Measurements from ENCODE around the gene ZFHX3. TPM values are rescaled to one million over a fixed set of nuclear protein-coding genes. Genes with fewer than 3 reads are reported as not detected.

The ZFHX3 gene
- total RNA-seq, 1 experiment from 2014 or later: 2.0 TPM

DNA sequence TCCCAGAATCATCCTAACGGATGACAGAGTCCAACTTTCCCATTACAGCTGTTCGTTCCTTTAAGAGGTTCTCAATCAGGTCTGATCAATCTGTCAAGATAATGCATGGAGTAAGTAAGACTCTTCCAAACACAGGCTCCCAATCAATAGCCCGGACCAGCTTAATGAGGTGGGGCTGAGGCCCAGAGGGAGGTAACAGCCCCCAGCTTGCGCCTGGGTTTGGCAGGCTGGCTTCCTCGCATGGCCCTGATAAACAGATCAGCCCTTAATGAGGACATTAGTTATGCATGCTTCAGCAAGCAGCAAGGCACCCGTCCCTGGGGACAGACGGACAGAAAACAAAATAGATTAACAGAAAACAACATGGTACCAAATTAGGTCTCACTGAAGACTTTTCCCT lies 145.7 kb downstream of the ZFHX3 start:
- no peak for DNase-seq (ENCODE audit: low read depth)

DNA sequence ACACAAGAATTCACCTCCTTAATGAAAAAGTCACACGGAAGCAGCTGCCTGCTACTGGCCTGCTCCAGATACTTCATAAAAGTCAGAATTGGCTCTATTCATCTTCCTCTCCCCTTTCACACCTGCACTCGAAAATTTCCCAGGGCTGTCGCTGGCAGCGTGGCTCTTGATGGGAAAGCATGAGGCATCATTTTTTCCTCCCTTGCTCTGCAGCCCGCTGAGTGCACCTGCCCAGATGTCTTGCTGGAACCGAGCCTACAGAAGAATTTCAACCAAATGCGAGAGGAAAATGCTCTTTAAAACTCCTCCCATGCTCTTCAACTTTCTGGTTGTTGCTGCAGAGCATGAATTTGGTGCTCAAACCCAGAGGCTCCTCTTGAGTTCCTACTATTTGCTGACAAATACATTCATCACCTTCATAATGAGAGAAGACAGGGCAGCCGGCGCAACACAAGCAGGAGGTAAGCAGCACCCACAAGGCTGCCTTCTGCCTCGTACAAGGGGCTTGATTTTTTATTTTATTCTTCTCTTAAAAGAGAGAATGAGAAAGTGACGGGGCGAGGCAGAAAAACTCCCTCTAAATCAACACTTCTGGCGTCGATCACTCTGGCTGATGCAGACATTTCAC lies 146.8 kb downstream of the ZFHX3 start:
- no peak for DNase-seq (ENCODE audit: low read depth)

DNA sequence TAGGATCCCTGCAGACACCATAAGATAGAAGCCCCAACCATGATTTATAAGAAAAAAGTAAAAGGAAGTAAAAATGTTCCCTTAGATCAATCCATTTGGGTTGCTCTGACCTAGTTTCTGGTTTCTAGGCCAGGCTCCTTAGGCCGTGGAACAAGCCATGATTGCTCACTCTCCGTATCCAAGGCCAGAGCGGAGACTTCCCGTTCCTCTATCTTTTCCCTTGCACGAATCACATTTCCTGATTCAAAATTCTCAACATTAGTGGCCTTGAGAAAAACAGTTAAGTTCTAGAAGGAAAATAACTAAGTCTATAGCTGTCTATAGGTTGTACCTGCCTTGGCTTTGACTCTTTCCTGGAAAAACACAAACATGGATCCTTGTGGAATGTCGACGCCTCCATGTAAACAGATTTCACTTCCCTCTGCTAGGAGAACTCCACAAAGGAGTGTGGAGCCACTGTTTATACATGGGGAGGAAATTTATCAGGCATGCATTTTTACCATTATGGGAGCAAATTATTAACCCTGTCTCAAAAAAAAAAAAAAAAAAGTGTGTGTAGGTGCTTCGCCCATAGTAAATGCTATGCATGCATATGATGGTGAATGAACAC lies 149.6 kb downstream of the ZFHX3 start:
- DNase-seq (ENCODE audit: low read depth): no peak

DNA sequence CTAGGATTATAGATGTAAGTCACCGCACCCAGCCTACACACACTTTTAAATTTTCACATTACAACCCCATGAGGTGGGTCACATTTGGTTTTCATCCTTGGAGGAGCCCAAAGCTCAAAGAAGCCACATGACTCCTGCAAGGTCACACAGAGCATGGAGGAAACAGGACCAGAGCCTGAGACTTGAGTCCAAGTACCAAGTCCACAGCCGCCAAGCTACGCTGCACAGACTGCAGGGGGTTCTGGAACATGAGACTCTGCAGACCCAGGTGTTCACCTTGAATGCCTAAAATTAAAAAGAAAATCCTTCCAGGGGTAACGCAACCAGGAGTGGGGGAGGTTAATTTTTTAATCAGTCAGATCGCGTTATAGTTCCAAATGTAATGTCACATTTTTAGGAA lies 150.2 kb downstream of the ZFHX3 start:
- DNase-seq (ENCODE audit: low read depth): no peak

DNA sequence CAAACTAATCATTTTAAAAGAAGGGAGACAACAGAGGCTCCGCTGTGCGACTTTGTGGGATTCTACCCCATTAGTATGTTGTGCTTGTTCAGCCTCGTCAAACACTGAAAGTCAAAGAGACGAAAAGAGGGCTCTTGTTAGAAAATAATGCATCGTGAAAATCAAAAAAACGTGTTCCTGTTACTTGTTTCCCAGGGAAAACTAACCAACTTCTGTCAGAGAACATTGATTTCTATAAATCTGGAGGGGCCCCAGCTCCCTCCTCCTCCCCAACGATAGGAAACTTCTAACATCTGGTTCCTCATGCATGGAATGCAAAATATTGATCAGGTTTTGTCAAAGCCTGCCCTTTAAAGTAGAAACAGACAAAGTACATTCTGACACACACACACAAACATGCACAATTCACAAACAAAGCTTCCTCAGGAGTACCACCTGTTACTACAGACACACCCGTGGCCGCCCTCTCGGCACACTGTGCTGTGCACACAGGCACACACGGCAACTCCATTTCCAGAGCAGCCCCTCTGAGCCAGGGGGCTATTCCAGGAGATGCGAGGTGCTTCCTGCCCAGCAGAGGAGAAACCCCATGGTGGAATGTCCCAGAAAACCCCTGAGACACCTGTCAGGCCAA lies 151.3 kb downstream of the ZFHX3 start:
- no peak for DNase-seq (ENCODE audit: low read depth)

DNA sequence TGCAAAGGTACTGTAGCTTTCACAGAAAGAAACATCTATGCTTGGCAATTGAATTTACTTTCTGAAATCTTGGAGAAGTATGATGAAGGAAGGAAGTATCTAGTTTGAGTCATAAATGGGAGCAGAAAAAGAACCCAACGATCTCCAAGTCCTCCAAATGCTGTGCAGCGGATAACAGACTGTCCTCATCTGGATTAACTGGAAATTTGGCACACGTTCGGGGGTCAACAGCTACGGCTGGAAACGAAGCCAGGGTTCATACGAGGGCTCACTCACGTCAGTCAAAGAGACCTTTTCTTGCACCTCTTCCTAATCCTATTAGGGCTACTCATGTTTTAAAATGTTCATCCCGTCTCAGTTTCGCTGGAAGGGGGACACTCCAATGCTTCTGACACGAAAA lies 152.0 kb downstream of the ZFHX3 start:
- no peak for DNase-seq (ENCODE audit: low read depth)

DNA sequence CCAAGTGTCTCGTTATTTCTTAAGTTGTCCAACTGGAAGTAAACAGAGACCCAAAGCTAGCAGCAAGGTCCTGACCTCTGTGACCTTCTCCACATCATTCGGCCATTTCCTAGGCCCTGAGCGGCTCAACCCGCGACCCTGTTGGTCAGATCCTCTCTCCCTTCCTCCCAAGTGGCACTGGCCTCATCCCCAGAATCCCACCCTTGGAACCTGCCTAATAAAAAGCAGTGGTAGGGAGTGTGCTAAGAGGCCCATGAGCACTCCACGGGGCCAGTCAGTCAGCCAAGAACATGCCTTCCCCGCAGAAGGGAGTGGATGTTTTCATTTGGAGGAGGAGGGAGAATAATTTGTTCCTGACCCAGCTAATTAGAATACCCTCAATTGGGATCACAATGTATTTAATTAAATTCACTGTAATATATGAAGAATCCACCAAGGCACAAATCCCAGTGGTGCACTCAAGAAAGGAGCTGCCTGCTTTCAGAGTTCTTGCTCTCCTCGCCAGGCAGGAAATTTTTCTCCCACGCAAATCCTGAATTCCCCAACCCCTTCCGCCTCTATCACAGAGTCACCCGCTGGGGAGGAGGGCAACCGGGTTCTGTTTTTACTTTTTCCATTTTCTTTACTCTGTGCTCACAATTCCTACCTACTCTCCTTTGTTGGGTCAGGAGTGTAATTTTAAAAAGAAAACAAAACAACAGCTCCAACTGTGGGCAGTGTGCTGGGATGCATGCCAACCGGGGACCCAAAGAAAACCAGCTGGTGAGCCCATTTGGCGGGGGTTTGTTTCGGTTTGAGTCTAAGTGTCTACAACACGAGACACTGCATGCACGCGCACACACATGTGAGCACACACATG lies 153.4 kb downstream of the ZFHX3 start:
- DNase-seq (ENCODE audit: low read depth): peak; percentile 15

DNA sequence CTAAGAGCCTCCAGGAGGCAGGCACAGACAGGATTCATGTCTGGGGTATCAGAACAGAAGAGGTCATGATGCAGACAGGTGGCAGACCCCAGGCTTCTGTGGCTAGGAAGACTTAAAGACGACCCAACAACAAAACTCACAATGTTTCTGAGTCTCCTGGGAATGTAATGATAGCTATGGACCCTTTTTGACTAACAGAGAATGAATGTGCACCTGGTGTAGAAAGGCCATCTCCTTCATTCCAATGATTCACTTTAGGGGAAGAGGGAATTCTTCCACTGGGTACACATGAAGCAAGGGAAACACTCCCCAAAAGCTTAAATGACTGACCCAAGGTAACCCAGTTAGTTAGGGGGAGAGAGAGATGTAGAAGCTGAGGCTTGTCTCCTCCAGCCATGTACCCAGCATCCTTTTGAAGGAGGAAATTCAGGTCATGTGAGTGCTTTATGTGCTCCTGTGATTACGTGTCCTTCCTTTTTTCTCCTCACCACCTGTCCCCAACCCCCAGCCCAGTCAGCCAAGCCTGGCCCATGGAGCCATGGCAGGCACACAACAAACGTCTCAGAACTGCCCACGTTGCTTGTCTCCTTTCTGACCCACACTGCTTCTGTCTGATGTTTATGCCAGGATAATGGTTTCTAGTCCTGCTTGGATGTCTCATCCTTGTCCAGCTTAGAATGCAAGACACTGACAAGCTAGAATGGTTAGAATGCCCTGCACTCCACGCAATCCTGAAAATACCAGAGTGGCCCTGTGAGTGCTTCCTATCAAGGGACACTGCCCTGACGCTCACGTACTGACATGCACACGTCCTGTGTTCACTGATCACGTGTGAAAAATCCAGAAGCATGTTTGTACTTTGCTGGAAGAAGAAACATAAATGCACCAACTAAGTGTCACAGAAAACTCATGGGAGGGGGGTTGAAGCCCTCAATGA lies 156.4 kb downstream of the ZFHX3 start:
- DNase-seq (ENCODE audit: low read depth): no peak

DNA sequence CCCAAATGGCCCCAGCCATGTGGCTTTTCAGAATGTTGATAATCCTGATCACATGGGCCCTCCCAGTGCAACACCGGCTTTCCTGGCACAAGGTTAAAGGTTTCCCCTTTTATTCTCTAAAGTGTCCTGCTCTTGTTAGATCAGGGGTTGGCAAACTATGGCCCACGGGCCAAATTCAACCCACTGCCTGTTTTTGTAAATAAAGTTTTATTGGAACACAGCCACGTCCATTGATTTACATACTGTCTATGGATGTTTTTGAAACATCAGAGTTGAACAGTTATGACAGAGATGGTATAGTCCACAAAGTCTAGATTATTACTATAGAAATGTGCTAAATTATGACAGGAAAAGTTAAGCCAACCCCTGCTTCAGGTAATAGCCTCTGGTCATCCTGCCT lies 157.3 kb downstream of the ZFHX3 start:
- no peak for DNase-seq (ENCODE audit: low read depth)

DNA sequence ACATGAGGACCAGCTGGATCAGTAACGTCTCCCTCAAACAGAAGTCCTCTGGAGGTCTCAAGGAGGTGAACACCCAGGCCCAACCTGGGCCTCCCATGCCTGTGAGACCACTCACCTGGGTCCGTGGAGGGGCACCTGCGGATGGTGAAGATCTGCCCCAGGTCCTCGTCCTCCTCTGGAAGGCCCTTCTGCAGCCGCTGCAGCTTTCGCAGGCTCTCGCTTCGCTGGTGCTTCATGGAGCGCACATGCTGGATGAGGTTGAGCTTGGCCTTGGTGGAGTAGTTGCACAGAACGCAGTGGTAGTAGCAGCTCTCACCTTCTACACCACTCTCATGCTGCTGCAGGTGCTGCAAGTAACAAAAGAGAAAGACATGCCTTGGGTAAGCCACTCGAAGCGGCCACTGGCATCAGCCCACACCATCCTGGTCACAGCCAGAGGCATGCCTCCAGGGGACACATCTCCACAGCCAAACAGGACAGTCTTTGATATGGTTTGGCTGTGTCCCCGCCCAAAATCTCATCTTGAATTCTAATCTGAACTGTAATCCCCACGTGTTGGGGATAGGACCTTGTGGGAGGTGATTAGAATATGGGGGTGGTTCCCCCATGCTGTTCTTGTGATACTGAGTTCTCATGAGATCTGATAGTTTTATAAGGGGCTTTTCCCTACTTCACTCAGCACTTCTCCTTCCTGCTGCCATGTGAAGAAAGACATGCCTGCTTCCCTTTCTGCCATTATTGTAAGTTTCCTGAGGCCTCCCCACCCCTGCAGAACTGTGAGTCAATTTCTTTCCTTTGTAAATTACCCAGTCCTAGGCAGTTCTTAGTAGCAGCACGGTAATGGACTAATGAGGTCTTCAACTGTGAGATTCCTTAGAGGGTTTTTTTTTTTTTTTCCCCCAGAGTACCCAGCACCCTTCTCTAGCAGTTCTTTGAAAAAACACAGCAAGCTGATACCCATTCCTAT lies 158.0 kb downstream of the ZFHX3 start:
- no peak for DNase-seq (ENCODE audit: low read depth)

DNA sequence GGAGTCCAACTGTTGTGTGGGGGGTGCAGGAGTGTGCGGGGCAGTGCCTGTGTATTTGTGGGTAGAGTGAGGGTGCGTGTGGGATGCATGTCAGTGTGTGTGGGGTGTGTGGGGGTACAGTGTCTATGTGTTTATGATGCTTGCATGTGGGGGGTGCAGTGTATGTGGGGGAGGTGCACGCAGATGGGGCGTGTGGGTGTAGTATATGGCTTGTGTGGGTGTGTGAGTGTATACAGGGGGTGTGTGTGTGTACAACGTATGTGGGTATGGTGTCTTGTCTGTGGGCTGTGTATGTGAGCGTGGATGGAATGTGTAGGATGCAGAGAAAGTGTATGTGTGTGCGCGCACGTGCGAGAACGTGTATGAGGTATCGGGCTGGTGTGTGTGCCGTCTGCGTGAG lies 160.4 kb downstream of the ZFHX3 start:
- no peak for DNase-seq (ENCODE audit: low read depth)

DNA sequence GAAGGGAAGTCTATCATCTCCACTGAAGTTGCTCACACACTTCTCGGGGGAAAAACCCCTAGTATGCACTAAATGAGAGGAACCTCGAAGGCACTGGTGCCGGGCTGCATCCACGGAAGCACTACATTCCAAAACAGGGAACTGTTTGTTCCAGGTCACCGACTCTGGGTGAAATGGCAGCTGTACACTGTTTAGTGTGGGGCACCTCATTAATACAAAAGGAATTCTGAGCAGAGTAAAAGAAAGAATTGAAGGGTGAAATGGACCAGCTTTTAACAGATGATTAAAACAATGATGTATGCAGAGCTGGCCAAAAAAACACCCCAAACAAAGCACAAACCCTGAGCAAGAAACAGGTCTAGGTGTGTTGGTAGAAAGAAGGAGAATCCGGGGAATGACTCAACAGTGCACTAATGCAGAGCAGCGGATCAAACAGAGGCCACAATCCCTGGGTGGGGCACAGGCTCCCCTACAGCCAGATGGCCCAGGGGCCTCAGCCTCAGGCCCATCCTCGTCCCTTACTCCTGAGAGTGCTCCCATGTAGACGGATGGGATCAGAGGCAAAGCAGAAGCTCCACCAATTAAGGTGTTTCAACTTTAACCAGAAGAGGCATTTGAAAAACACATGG lies 161.5 kb downstream of the ZFHX3 start:
- DNase-seq (ENCODE audit: low read depth): no peak

DNA sequence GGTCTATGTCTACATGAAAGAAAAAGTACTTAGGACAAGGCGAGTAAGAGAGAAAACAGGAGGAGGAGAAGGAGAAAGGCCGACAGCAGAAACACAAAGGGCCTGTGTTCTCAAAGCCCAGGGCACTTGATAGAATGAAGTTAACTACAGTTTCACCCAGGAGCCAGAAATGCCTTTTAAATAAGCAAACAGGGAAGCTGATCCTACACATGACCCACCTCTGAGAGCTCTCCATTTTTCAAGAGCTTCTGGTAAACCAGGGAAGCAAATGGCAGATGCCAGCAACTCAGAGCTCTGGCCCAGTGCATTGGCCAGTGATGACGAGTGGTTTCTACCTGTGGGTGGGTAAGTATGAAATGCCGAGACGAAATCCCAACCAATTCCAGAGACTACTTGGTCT lies 163.4 kb downstream of the ZFHX3 start:
- DNase-seq (ENCODE audit: low read depth): no peak

DNA sequence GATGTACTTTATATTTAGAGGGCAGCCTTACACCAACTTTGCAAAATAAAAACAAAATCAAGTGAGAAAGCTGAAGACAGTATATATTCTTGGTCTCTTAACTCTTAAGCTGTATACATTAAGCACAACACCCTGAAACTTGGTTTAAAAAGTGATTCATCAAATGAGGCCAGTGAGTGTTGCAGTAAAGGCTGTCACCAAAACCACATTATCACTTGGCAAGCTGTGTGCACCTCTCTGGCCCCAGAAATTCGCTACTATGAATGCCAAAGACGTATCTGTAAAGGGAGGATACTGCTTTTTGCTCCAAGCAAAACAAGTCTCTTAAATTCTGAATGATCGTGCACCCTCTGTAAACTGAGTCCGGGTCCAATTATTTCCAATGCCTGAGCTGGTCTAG lies 163.9 kb downstream of the ZFHX3 start:
- DNase-seq (ENCODE audit: low read depth): peak; percentile 47

DNA sequence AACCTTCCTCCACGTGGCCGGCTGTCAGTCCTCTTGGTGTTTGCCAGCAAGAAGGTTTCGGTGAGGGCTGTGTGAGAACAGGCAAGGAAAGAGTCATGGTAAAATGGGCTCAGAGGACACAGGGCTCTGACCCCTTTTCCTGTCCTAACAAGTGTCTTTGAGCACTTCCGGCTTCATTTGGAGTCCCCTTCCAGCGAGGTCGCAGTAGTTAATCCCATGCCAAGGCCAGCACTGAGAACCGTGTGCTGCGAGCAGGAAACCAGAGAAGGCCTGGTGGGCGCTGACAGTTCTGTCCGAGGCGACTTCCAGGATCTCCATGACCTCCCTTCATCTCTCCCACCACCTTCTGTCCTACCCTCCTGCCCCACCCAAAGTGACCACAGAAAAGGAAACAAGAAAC lies 168.1 kb downstream of the ZFHX3 start:
- no peak for DNase-seq (ENCODE audit: low read depth)

DNA sequence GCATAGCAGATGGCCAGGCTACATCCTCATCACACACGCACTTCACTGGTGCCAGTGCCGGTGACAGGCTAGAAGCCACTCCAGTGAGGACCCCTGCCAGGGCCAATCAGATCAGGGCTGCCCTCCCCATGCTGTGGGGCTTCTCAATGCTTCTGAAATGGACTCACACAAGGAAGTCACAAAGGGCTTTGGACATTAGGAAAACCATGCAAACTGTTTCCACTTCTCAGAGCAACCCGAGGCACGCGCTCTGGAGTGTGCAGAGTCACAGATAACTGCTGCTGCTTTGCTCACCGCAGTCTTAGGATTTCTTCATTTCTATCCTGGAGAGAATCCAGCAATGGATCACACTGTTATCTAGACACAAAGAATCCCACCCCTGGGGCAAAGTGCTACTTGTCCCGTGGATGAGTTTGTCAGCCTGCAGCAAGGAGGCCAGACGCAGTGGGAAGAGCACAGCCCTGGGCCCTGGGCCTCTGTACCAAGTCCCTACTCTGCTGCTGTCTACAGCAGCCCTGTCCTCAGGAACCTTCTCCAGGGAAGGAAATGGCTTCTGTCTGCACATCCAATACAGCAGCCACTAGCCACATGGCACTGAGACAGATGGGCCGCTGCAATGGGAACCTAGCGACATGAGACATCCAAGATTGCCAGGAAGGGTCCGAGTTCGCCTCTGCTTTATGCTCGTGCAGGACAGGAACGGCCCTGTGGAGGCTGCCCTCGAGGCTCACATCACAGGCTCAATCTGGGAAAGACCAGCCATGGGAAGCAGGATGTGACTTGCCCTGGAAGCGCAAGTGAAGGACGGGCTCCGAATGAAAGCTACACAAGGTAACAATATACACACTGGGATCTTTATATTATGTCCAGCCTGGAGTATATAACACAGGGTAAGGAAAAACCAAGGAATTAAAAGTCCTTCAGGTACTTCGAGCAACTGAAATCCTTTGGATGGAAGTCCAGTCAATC lies 169.3 kb downstream of the ZFHX3 start:
- peak; percentile 5 for DNase-seq (ENCODE audit: low read depth)

DNA sequence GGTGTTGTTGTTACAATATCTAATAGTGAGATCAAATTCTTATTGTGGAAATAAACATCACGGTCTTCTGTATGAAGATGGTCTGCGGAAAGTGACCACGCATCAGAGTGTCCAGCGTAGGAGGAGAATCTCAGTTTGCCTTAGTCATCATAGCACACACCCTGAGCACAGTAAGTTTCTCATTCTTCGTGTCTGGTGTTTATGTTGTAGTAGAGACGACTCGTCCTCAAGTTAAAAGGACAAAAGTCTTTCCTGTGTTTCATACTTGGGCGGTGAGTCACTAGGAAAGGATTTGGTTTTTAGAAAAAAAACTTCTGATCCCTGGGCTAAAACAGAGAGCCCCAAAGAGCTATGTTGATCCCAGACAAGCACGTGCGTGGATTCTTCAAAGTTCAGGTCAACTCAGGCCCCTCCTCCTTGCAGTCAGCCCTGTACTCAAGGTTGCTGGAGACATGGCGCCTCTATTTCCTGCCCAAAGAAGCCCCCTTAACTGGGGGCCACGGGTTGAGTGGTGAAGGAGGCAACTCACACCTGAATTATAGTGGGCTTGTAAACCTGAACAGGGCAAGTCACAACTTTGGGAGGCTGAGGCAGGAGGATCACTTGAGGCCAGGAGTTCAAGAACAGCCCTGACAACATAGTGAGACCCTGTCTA lies 170.4 kb downstream of the ZFHX3 start:
- DNase-seq (ENCODE audit: low read depth): peak; percentile 75

DNA sequence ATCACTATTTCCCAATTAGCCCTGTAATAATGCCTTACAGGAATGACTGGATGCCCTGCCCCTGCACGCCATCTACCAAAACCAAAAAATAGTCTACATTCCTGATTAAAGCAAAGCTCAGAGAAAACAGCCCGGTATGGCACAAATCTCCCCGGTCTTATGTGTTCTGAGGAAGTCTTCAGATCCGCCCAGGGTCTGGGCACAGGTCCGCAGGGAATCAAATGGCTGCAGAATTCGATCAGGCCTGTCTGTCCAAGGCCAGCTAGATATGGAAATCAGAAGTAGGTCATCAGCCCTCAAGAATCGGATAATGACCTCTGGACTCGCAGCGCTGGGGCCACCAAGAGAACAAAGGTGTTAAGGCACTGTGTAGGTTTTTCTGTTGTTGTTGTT lies 171.0 kb downstream of the ZFHX3 start:
- DNase-seq (ENCODE audit: low read depth): peak; percentile 43
